HG02870 (cell line): ENCODE measurements around the gene MCCD1.
"Not testable (repeated sequence)": the region's sequence is repeated elsewhere in the genome, so short reads cannot be mapped to it uniquely, and the experiment has no call there.

ENCODE experiments used
- ATAC-seq: cut with Tn5 transposase; IDR thresholded peaks from one replicate; pipeline ENCODE4 v1.9.1; 2021; ENCODE audit warnings: mild to moderate bottlenecking, moderate library complexity; ENCODE audit not compliant: unreplicated experiment

The MCCD1 gene

DNA sequence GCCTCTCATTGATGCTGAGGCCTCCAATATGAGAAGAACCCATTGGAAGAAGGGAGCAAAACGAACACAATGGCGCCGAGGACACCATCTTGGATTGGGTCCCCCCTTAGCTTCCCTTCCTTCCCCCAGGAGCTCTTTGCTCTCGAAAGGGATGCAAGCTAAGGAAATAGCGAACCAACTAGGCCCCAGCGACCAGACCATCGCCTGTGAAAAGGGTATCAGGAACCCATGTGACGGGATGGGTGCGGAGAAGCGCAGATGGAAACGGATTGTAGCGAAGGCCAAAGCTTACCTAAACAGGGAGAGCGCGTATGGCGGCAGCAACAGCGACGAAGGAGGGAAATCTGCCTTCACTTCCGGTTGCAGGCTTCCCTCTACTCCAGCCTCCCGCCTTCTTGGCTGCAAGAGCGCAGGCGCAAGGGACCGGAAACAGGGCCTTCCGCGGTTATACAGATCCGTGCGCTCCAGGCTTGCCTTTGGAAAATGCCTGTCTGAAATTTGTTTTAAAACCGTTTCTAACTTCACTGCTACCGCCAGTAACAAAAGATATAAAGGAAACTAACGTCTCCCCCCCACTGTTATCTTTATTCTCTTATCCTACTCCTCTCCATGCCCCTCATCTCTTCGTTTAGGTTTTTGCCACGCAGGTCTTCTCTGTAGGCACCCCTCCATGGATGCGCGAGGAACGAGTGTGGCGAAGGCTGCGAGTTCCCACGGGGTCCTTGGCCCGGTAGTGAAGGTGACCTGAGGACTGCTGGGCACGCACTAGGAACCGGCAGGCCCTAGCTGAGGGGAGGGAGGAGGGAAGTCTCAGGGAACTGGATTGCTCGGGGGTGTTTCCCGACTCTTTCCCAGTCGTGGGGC, 13.1 kb downstream of the MCCD1 start, which contains the start of gene DDX39B:
DDX39B (minus strand) TSS at position 346 of the 864 bp plus-strand sequence. CDS start 1,471 bp downstream, outside the sequence.
- peak; percentile 61 for ATAC-seq

DNA sequence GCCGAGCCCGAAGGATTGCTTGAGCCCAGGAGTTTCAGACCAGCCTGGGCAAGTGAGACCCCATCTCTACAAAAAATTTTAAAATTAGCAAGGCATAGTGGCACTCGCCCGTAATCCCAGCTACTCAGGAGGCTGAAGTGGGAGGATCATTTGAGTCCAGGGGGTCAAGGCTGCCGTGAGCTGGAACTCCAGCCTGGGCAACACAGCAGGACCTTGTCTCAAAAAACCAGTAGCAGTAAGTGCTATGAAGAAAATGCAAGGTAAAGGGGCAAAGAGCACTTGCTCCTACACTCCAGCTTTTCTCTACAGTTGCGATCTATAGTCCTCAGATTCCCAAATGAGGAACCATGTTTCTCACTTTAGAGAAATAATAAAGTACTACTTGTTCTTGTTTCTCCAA, 14.9 kb downstream of the MCCD1 start:
- ATAC-seq: no peak

DNA sequence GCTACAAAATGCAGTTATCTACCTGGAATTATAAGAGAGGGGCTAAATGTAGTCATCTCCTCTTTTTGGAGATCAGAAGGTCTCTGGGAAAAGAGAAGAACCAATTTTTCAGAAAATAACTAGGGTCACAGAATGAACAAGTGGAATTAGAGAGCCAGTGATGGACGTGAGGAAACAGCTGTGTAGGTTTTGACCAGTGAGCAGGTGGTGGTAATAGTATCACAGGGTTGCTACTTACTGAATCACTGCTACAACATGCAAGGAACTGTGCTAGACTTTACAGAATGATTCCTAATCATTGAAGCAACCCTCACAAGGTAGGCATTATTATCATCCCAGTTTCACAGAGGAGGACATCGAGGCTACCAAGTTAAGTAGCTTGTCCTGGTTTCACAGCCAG, 15.9 kb downstream of the MCCD1 start:
- no peak for ATAC-seq

DNA sequence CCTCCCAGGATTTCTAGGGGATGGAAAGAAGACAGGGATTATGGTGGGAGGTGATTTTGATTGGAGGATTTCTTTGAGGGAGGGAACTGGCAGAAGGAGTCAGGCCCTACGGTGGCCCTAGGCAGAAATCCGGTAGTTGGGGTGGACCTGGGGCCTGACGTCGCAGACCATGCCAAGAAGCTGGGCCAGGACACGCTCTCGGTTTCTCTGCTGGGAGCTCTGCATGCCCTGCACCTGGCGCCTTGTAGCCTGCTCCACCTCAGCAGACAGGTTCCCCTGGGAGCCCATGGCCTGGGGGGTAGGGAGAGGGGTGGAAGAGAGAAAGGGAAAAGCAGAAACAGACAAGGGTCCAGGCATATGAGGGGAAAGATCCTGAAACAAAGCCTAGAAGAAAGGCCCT, 16.5 kb downstream of the MCCD1 start:
- ATAC-seq: no peak

DNA sequence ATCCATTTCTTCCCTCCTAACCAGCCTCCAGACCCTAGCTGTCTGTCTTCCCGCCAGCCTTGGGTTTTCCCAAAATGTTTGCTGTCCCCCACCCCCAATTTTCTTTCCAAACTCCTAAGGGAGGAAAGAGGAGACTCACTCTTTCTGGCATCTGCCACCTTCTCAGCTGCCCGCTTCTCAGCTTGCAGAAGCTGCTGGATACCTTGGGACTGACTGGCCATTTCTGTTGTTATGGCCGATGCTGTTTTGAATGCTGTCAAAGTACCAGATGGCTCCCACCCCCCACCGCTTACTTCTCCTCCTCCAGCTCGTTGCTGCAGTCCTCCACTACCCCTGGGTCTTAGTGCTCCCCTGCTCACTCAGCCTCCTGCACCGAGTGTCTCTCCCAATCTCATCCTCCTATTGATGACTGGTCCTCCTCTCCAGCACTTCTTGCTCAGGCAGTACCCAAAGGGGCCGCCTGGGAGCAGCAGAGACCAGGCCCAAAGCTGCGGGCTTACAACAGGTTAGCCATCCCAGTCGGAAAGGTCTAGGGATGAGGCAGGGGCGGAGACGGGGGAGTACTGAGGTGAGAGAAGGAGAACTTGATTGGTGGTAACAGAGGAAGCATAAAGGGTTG, 17.7 kb downstream of the MCCD1 start, which contains the start of gene ATP6V1G2:
ATP6V1G2 (minus strand) TSS at position 270 of the 619 bp plus-strand sequence; CDS start at position 221, 49 bp downstream.
- no peak for ATAC-seq

DNA sequence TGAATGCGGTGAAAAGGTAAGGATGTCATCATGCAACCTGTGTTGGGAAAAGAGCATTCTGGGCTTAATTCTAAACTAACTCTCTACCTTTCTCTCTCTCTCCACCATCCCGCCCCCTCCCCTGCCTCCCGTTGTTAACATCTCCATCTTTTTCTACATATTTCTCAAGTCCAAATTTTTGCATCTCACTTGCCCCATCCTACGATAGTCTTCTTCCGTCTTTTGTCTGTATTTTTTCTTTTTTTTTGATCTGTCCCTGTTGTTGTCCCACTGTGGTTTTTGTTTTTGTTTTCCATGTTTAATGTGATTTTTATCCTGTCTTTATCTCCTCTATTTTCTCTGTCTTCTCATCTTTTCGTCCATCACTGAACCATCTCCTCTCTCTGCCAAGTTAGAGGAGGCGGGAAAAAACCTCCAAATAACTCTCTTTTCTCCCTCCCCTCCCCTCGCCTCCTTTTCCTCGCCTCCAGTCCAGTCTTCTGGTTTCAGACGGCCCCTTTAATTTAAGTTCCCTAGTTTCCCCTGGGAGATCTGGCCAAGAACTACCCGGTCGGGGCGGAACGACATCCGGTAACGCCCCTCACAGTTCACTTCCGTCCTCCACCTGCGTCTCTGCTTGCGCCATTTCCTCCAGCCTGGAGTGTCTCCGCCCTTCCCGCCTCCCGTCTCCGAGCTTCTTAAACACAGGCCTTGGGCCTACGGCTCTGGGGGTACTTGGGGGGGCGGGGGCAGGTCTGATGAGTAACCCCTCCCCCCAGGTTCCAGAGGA, 18.4 kb downstream of the MCCD1 start, which contains the start of gene NFKBIL1:
NFKBIL1 (plus strand) TSS at position 651 of the 769 bp plus-strand sequence; CDS start at position 738, 87 bp downstream.
- ATAC-seq: peak; percentile 66

DNA sequence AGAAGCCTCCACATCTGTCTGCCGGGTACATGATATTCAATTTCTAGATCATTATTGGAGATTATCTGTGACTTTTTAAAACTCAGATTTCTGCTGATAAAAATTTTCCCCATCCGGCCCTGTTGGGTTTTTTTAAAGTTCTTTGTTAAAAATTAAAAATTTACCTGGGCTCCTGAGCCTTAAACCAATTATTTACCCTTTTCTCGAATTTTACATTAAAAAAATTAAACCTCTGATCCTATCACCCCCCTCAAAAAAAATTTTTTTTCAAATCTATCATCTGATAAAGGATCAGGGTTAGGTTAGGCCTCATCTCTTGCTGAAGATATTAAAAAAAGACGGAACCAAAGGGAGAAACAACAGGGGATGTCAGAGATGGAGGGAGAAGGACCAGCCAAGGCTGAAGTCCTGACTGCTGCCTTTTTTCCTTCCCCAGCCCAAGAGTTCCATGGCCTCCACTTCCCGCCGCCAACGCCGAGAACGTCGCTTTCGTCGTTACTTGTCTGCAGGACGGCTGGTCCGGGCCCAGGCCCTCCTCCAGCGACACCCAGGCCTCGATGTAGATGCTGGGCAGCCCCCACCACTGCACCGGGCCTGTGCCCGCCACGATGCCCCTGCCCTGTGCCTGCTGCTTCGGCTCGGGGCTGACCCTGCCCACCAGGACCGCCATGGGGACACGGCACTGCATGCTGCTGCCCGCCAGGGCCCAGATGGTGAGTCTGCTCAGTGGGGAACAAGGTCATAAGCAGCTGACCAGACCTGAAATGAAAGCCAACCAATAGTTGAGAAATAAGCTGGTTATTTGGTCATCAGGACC, 19.2 kb downstream of the MCCD1 start:
- ATAC-seq: no peak

DNA sequence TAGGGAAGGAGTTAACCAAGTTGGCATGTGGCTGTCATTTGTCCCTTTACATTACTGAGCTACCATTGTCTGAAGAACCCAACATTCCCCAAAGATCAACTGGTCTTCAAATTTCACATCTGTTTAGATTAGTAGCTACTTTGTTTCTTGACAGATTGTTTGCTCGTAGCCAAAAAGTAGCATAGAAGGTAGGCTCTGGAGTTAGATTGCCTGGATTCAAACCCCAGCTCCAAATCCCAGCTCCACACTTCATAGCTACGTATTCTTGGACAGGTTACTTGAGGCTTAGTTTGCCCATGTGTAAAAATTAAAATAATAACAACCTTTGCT, 19.7 kb downstream of the MCCD1 start:
- ATAC-seq: no peak

DNA sequence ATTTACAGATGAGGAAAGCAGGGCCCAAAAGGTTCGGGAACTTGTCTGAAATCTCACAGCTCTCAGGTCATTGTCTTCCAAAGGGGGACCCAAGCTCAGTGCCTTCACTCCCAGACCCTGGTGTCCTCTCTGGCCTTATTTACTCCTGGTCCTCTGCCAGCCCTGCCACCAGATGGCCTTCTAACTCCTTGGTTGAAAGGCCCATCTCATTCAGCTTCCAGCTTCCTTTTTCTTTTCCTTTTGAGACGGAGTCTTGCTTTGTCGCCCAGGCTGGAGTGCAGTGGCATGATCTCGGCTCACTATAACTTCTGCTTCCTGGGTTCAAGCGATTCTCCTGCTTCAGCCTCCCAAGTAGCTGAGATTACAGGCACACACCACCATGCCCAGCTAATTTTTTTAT, 22.6 kb downstream of the MCCD1 start:
- not testable (repeated sequence) for ATAC-seq

DNA sequence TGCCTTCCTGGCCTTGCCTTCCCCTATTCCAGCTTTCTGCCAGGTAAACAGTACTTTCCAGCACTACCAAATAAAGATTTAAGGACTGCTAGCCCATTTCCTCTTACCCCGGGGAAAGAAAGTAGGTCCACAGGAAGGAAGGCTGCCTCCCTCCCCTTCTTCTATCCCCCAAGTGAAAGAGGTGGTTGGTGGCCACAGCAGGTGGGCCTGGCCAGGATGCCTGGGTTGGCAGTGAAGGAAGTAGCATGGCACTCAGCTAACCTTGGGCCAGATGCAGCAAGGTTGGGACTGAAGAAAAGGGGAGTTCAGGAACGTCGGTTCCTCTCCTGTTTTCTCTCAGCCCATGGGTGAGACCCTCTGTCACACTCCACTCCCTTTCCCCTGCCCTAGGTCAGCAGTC, 27.5 kb downstream of the MCCD1 start:
- no peak for ATAC-seq

DNA sequence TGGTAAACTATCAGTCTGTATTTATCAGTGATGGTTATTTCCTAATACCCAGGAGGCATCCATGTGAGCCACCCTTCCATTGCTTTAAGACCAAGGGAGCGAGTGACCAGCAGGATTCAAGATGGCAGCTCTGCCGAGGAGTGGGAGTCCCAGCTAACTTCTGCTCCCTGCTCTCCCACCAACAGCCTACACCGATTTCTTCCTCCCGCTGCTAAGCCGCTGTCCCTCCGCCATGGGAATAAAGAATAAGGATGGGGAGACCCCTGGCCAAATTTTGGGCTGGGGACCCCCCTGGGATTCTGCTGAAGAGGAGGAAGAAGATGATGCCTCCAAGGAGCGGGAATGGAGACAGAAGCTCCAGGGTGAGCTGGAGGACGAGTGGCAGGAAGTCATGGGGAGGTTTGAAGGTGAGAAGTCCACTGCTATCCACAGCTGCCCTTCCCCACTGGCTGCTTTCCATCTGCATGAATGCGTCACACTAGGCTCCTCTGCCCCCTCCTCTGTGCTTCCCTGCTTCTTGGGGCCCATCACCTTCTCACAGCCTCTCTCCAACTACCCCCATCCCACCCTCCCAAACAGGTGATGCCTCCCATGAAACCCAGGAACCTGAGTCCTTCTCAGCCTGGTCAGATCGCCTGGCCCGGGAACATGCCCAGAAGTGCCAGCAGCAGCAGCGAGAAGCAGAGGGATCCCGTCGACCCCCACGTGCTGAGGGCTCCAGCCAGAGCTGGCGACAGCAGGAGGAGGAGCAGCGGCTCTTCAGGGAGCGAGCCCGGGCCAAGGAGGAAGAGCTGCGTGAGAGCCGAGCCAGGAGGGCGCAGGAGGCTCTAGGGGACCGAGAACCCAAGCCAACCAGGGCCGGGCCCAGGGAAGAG, 28.9 kb downstream of the MCCD1 start:
- ATAC-seq: no peak

DNA sequence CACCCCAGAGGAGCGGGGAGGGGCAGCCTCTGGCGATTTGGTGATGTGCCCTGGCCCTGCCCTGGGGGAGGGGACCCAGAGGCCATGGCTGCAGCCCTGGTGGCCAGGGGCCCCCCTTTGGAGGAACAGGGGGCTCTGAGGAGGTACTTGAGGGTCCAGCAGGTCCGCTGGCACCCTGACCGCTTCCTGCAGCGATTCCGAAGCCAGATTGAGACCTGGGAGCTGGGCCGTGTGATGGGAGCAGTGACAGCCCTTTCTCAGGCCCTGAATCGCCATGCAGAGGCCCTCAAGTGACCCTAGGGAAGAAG, 29.5 kb downstream of the MCCD1 start:
- no peak for ATAC-seq

DNA sequence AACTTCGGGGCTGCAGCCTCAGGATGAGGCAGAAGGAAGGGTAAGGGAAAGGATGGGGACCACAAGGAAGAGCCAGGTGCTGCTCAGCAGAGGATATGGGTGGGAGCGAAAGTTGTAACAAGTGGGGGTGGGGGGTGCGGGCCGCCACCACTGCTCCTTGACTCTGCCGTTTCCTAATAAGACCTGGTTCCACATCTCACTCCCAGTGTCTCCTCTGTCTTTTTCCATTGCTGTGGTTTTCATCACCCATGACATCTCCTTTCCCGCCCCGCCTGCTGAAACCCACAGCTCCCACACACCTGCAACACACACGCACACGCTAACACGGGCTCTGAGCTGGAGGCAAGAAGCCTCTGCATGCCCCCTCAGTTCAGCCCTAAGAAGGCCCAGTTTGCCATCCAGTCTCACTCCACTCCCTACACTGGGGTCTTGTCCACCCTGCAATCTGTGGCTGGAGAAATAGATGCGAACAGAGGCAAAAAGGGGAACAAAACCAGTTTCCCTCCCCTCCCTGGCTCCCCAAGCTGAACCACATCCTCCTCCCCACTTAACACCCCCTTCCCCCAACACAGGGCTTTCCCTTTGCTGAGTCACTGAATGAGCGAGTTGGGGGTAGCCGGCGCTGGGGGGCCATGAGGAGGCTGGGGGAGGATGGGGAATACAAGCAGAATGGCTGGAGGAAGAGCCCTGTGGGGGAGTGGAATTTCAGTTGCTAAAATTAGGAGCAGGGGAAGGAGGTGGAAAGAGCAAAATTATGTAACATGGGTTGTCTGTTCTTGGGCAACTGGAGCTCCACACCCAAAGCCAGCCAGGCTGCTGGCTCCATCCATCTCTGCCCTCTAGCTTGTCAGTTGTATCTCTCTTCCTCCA, 30.1 kb downstream of the MCCD1 start:
- ATAC-seq: no peak

DNA sequence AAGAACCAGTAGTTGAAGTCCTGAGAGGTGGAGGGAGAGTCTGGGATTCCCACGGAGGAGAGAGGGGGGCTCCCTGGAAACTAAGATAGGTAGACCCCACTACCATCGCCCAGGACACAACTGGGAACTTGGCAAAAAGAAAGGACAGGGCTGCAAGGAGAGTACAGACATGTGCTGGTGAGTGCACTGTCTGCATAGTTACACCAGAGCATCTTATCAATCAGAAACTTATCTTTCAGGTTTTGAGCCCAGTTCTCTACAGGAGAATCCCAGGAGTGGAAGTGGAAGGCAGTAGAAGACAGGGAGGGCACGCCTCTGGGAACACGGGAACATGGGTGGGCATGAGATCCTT, 30.8 kb downstream of the MCCD1 start:
- ATAC-seq: no peak

DNA sequence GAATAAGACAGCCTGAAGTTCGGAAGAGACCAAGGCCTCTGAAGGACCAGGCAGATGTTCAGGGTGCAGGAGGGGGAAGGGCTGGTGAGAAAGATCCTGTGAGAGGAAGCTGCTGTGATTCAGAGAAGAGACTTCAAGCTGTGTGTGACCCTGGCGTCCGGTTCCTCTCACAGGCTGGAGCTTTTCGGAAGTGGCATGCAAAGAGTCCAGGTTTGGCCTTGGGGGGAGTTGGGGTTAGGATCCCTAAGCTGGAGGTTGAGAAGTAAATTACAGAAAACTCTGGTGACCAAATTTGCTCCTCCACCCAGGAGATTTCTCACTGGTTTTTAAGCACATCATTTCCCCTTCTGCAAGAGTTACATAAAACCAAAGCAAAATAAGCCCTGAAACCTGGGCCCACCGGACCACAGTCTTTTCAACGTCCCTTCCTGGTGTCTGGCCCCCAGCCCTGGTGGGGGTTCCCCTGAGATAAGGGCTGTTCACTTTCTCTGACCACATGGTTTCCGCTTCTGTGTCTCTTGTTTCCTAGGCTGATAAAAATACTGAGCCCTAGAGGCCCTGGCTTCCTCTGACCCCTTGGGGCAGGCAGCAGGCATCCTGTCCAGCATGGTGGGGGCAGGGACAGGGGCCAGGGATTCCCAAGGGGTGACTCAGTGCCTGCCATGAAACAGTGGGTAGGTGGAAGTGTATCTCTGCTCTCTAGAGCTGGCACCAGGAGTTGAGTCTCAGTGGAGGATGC, 31.4 kb downstream of the MCCD1 start:
- ATAC-seq: peak; percentile 60

DNA sequence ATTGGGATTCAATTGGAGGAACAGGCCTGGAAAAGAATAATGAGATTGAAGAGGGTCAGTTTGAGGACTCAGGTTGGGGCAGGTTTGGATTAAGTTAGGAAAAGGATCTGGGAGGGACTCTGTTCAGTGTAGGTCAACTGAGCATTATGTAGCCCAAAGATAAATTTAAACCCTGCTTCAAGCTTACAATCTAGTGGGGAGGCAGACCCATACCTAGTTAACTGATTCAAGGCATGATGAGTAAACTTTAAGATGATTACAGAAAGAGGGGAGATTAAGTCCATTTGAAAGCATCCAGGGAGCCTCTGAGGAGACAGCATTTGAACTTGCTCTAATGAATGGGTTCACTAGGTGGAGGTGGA, 31.9 kb downstream of the MCCD1 start:
- ATAC-seq: no peak

DNA sequence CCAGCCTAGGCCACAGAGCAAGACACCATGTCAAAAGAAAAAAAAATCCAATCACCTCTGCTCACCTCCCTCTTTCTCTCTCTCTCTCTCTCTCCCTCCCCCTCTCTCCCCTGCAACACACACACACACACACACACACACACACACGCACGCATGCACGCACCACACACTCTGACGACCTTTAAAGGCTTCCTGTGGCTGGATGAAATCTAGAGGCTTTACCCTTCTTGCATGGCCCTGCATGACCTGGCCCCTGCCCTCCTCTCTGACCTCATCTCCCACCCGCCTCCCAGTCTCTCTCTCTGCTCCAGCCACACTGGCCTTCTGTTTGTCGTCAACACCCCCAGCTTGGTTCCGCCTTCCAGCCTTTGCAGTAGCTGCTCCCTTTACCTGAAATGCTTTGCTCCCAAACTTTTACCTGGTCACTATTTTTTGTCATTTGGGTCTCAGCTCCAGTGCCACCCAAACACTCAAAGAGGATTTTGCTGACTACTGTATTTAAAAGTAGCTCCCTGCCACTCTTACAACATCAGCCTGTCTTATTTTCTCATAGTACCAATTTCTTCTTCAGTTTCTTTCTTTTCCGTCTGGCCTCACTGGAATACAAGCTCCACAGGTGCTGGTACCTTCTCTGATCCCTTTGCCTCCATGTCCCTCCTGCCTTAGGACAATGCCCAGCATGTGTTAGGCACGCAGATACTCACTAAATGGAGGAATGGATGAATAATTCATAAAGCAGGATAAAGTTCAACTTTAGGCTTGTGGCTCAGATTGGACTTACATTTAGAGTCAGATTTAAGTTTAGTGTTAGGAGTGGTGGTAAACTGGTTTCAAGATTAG, 39.0 kb downstream of the MCCD1 start:
- ATAC-seq: no peak
